HG03520 (cell line): ENCODE data around the gene KANSL2.
A peak's percentile ranks its signal among the peaks of the same experiment; 100 is the strongest.
"Not testable (repeated sequence)": the region's sequence is repeated elsewhere in the genome, so short reads cannot be mapped to it uniquely, and the experiment has no call there.

Experiments used
- ATAC-seq: cut with Tn5 transposase; IDR thresholded peaks from one replicate; pipeline ENCODE4 v1.9.1; 2021; ENCODE audit warnings: mild to moderate bottlenecking, moderate library complexity; ENCODE audit not compliant: unreplicated experiment

The KANSL2 gene

GRCh38 chr12:48686037-48686595 lies 4.1 kb upstream of the KANSL2 start:
- ATAC-seq = no peak

- no peak for ATAC-seq
Measured at GRCh38 chr12:48683534-48683933, 1.5 kb upstream of the KANSL2 start.

- no peak for ATAC-seq
Measured at GRCh38 chr12:48682927-48683326, 889 bp upstream of the KANSL2 start.

GRCh38 chr12:48682533-48682905 lies 481 bp upstream of the KANSL2 start:
- ATAC-seq = not testable (repeated sequence)

GRCh38 chr12:48681399-48681709 lies 684 bp downstream of the KANSL2 start:
- ATAC-seq = no peak

- no peak for ATAC-seq
Measured at GRCh38 chr12:48680861-48681260, 1.2 kb downstream of the KANSL2 start.

- no peak for ATAC-seq
Measured at GRCh38 chr12:48678551-48679185, 3.4 kb downstream of the KANSL2 start.

- ATAC-seq = no peak
Measured at GRCh38 chr12:48671231-48671856, 10.7 kb downstream of the KANSL2 start.

- no peak for ATAC-seq
Measured at GRCh38 chr12:48668996-48669395, 13.0 kb downstream of the KANSL2 start.

GRCh38 chr12:48659863-48660262 lies 22.2 kb downstream of the KANSL2 start:
- no peak for ATAC-seq

GRCh38 chr12:48651681-48652080 lies 30.4 kb downstream of the KANSL2 start:
- ATAC-seq = no peak

- not testable (repeated sequence) for ATAC-seq
Measured at GRCh38 chr12:48645354-48645753, 36.7 kb downstream of the KANSL2 start.

- no peak for ATAC-seq
Measured at GRCh38 chr12:48643011-48643410, 39.0 kb downstream of the KANSL2 start.

- not testable (repeated sequence) for ATAC-seq
Measured at GRCh38 chr12:48641752-48642555, 40.1 kb downstream of the KANSL2 start.

- no peak for ATAC-seq
Measured at GRCh38 chr12:48640854-48641253, 41.2 kb downstream of the KANSL2 start.

GRCh38 chr12:48640428-48640827 lies 41.6 kb downstream of the KANSL2 start:
- ATAC-seq = no peak

GRCh38 chr12:48631071-48631470 lies 51.0 kb downstream of the KANSL2 start:
- ATAC-seq = no peak

GRCh38 chr12:48630346-48630745 lies 51.7 kb downstream of the KANSL2 start:
- ATAC-seq = no peak

- no peak for ATAC-seq
Measured at GRCh38 chr12:48629541-48629940, 52.5 kb downstream of the KANSL2 start.

GRCh38 chr12:48627556-48627955 lies 54.5 kb downstream of the KANSL2 start:
- ATAC-seq = no peak

- ATAC-seq = not testable (repeated sequence)
Measured at GRCh38 chr12:48622997-48623396, 59.0 kb downstream of the KANSL2 start.

GRCh38 chr12:48618541-48618940 lies 63.5 kb downstream of the KANSL2 start:
- ATAC-seq = peak; percentile 63
